GM19467 (cell line): ENCODE measurements around the gene PRSS36.
A peak's percentile ranks its signal among the peaks of the same experiment; 100 is the strongest.
"Not testable (repeated sequence)": the region's sequence is repeated elsewhere in the genome, so short reads cannot be mapped to it uniquely, and the experiment has no call there.

Experiments used
- ATAC-seq: cut with Tn5 transposase; IDR thresholded peaks from one replicate; pipeline ENCODE4 v1.9.1; 2021; ENCODE audit warnings: mild to moderate bottlenecking, moderate library complexity; ENCODE audit not compliant: unreplicated experiment

Gene PRSS36

GRCh38 chr16:31142109-31143010 is 7.5 kb downstream of the PRSS36 start:
- ATAC-seq, result peak; percentile 82

GRCh38 chr16:31141489-31142108 is 8.3 kb downstream of the PRSS36 start:
- ATAC-seq, result no peak

GRCh38 chr16:31141071-31141469 is 8.8 kb downstream of the PRSS36 start:
- not testable (repeated sequence) for ATAC-seq

- ATAC-seq, result no peak
Observed at GRCh38 chr16:31138621-31139578, 11.0 kb downstream of the PRSS36 start.

- ATAC-seq, result not testable (repeated sequence)
Observed at GRCh38 chr16:31136822-31137499, 12.9 kb downstream of the PRSS36 start.

- no peak for ATAC-seq
Observed at GRCh38 chr16:31136287-31136662, 13.6 kb downstream of the PRSS36 start.

GRCh38 chr16:31135535-31136286 is 14.2 kb downstream of the PRSS36 start, which contains the start of gene PRSS8:
TSS of gene PRSS8 (minus strand) at chr16:31135727. CDS start at chr16:31135498, 229 bp downstream.
- ATAC-seq, result no peak

GRCh38 chr16:31134625-31135534 is 15.0 kb downstream of the PRSS36 start:
- ATAC-seq, result no peak

- no peak for ATAC-seq
Observed at GRCh38 chr16:31134091-31134571, 15.7 kb downstream of the PRSS36 start.

GRCh38 chr16:31133046-31133501 is 16.8 kb downstream of the PRSS36 start:
- ATAC-seq, result no peak

GRCh38 chr16:31132303-31132979 is 17.4 kb downstream of the PRSS36 start:
- ATAC-seq, result no peak

- ATAC-seq, result no peak
Observed at GRCh38 chr16:31131841-31132271, 18.0 kb downstream of the PRSS36 start.

- no peak for ATAC-seq
Observed at GRCh38 chr16:31131416-31131815, 18.4 kb downstream of the PRSS36 start.

- ATAC-seq, result no peak
Observed at GRCh38 chr16:31130899-31131298, 19.0 kb downstream of the PRSS36 start.

- no peak for ATAC-seq
Observed at GRCh38 chr16:31130336-31130891, 19.5 kb downstream of the PRSS36 start.

GRCh38 chr16:31129568-31130335 is 20.1 kb downstream of the PRSS36 start:
- no peak for ATAC-seq
